GM23338 (cell line): ENCODE results near the gene CHGA. TPM values are rescaled to one million over a fixed set of nuclear protein-coding genes. Genes with fewer than 3 reads are reported as not detected.

Source experiments
- ATAC-seq: fragments of 200-7000 bp; cut with Tn5 transposase; 3 replicates; pipeline ENCODE4 v1.9.1; 2020
- DNase-seq: peaks from one replicate; pipeline ENCODE4 v3.0.0-alpha.2; 2015; ENCODE audit warnings: low spot score
- H2AFZ ChIP-seq: fragments of 200-600 bp; sonication (generic); 2 replicates; pipeline ENCODE4 v1.8.0; 2016; ENCODE audit warnings: antibody characterized with exemption, mild to moderate bottlenecking, moderate library complexity
- H3F3A ChIP-seq: fragments of 200-600 bp; sonication (generic); replicated peaks from 2 replicates; pipeline ENCODE4 v1.8.0; 2017; ENCODE audit warnings: antibody characterized with exemption, mixed run types, low read depth
- H3K27ac ChIP-seq: fragments of 200-600 bp; sonication (generic); 2 replicates; pipeline ENCODE4 v1.6.1; 2016; ENCODE audit warnings: low read depth
- H3K27me3 ChIP-seq: fragments of 200-600 bp; sonication (generic); 2 replicates; pipeline ENCODE4 v1.8.0; 2016; ENCODE audit warnings: mild to moderate bottlenecking, mixed run types, moderate library complexity; ENCODE audit not compliant: insufficient read depth
- H3K36me3 ChIP-seq: fragments of 200-600 bp; sonication (generic); 2 replicates; pipeline ENCODE4 v1.8.0; 2016; ENCODE audit warnings: mild to moderate bottlenecking; ENCODE audit not compliant: insufficient read depth
- H3K4me1 ChIP-seq: fragments of 200-600 bp; sonication (generic); 2 replicates; pipeline ENCODE4 v1.8.0; 2016; ENCODE audit warnings: mild to moderate bottlenecking, moderate library complexity; ENCODE audit not compliant: insufficient read depth
- H3K4me2 ChIP-seq: fragments of 200-600 bp; sonication (generic); 2 replicates; pipeline ENCODE4 v1.7.1; 2017; ENCODE audit warnings: mixed run types
- H3K4me3 ChIP-seq: fragments of 200-600 bp; sonication (generic); 2 replicates; pipeline ENCODE4 v1.6.1; 2016; ENCODE audit warnings: mixed run types
- H3K79me2 ChIP-seq: fragments of 200-600 bp; sonication (generic); replicated peaks from 2 replicates; pipeline ENCODE4 v1.8.0; 2017; ENCODE audit warnings: mild to moderate bottlenecking; ENCODE audit not compliant: insufficient read depth
- H3K9me2 ChIP-seq: fragments of 200-600 bp; sonication (generic); 2 replicates; pipeline ENCODE4 v1.8.0; 2017; ENCODE audit not compliant: insufficient read depth
- H4K20me1 ChIP-seq: fragments of 200-600 bp; sonication (generic); replicated peaks from 2 replicates; pipeline ENCODE4 v1.8.0; 2017; ENCODE audit warnings: mild to moderate bottlenecking; ENCODE audit not compliant: insufficient read depth
- H3K27ac Mint-ChIP-seq: 2 replicates; pipeline ENCODE4 v1.8.0; 2020; ENCODE audit warnings: inconsistent platforms, mild to moderate bottlenecking, moderate library complexity, mixed read lengths
- H3K27me3 Mint-ChIP-seq: 3 replicates; pipeline ENCODE4 v1.8.0; 2022; ENCODE audit warnings: low read depth, mild to moderate bottlenecking, moderate library complexity, mixed read lengths, inconsistent platforms; ENCODE audit not compliant: insufficient read depth, poor library complexity
- H3K36me3 Mint-ChIP-seq: 3 replicates; pipeline ENCODE4 v1.8.0; 2021; ENCODE audit warnings: low read depth, mild to moderate bottlenecking, inconsistent platforms, moderate library complexity, mixed read lengths
- H3K4me1 Mint-ChIP-seq: 3 replicates; pipeline ENCODE4 v1.8.0; 2020; ENCODE audit warnings: mild to moderate bottlenecking, inconsistent platforms, mixed read lengths
- H3K4me3 Mint-ChIP-seq: 3 replicates; pipeline ENCODE4 v1.8.0; 2021; ENCODE audit warnings: moderate library complexity, mild to moderate bottlenecking, inconsistent platforms, mixed read lengths
- H3K9me3 Mint-ChIP-seq: 3 replicates; pipeline ENCODE4 v1.8.0; 2020; ENCODE audit warnings: moderate library complexity, mild to moderate bottlenecking, inconsistent platforms, mixed read lengths
- CREB1 ChIP-seq: fragments of 250-450 bp; sonication (Bioruptor Pico); IDR thresholded peaks from 2 replicates; pipeline ENCODE4 v1.5.0; 2020; ENCODE audit warnings: low read depth, mild to moderate bottlenecking, moderate library complexity
- CTCF ChIP-seq, 2 experiments: fragments of 200-600 bp in 1 of 2; sonication (generic) in 1 of 2; conservative IDR thresholded peaks; 2 replicates each; pipeline versions ENCODE4 v1.5.1 to v1.6.1; 2016 to 2017; ENCODE audit warnings: antibody characterized with exemption in 2 of 2, low read depth in 2 of 2, mild to moderate bottlenecking in 2 of 2, moderate library complexity in 1 of 2
- ETS1 ChIP-seq: IDR thresholded peaks from 2 replicates; pipeline ENCODE4 v1.6.1; 2016; ENCODE audit warnings: antibody characterized with exemption
- EZH2 ChIP-seq: fragments of 200-600 bp; sonication (generic); IDR thresholded peaks from one replicate; pipeline ENCODE4 v1.8.0; 2017; ENCODE audit warnings: antibody characterized with exemption, mild to moderate bottlenecking, low read depth; ENCODE audit not compliant: unreplicated experiment
- EZH2phosphoT487 ChIP-seq: fragments of 200-600 bp; sonication (generic); IDR thresholded peaks from one replicate; pipeline ENCODE4 v1.8.1; 2018; ENCODE audit warnings: antibody characterized with exemption; ENCODE audit not compliant: unreplicated experiment
- JUNB ChIP-seq: IDR thresholded peaks from one replicate; pipeline ENCODE4 v1.6.1; 2016; ENCODE audit warnings: antibody characterized with exemption; ENCODE audit not compliant: unreplicated experiment
- NANOG ChIP-seq: IDR thresholded peaks from 2 replicates; pipeline ENCODE4 v1.6.1; 2016; ENCODE audit warnings: antibody characterized with exemption, borderline replicate concordance
- POLR2AphosphoS5 ChIP-seq: IDR thresholded peaks from 2 replicates; pipeline ENCODE4 v1.6.1; 2016; ENCODE audit warnings: antibody characterized with exemption, low read depth
- REST ChIP-seq: IDR thresholded peaks from one replicate; pipeline ENCODE4 v1.6.1; 2018; ENCODE audit warnings: antibody characterized with exemption; ENCODE audit not compliant: unreplicated experiment
- STAT1 ChIP-seq: IDR thresholded peaks from one replicate; pipeline ENCODE4 v1.6.1; 2016; ENCODE audit warnings: antibody characterized with exemption; ENCODE audit not compliant: unreplicated experiment
- ZNF114 ChIP-seq: fragments of 250-450 bp; sonication (Bioruptor Pico); IDR thresholded peaks from 2 replicates; pipeline ENCODE4 v1.5.0; 2020; ENCODE audit warnings: mild to moderate bottlenecking, moderate library complexity
- ZNF331 ChIP-seq: fragments of 250-450 bp; sonication (Bioruptor Pico); IDR thresholded peaks from 2 replicates; pipeline ENCODE4 v1.5.0; 2020; ENCODE audit warnings: low read depth, mild to moderate bottlenecking, moderate library complexity
- ZNF462 ChIP-seq: fragments of 250-450 bp; sonication (Bioruptor Pico); IDR thresholded peaks from 2 replicates; pipeline ENCODE4 v1.5.0; 2020; ENCODE audit warnings: mild to moderate bottlenecking, moderate library complexity
- polyA plus RNA-seq: library from polyadenylated mRNA; unstranded; fragments of >200 nt; fragmentation: Nextera tagmentation; extraction: Ambion mirVana; gene quantifications from 2 replicates; pipeline ENCODE4 v1.2.1, GENCODE V29; 2016
- total RNA-seq: library from RNA; depleted of rRNA; stranded (reverse); fragments of >200 nt; shearing (Covaris generic); gene quantifications from 2 replicates; pipeline ENCODE4 v1.2.3, GENCODE V29; 2014

Gene CHGA
- total and polyA plus RNA-seq, 2 experiments from 2014 or later, result 13.9 to 19.6 TPM

- H3K4me1 Mint-ChIP-seq, result peaks cover 15% of the 10 kb centered on the region
Observed at GRCh38 chr14:92920001-92920400, 2.9 kb upstream of the CHGA start.

More at GRCh38 chr14:92920001-92920400, 2.9 kb upstream of the CHGA start:
- ATAC-seq (no peak), DNase-seq (no peak)
- Mint-ChIP-seq H3K9me3 (peaks cover 4% of the 10 kb centered on the region; the same call in 2 of the 3 replicates), H3K36me3 (peaks cover 5% of the 10 kb centered on the region; the same call in 2 of the 3 replicates), H3K4me3 (no peak overlapping the region), H3K27me3 (peaks cover 34% of the 10 kb centered on the region), H3K27ac (no peak overlapping the region)
- Histone ChIP-seq H3K79me2 (no peaks in the 10 kb centered on the region), H4K20me1 (no peaks in the 10 kb centered on the region), H3K4me1 (peaks cover 10% of the 10 kb centered on the region; the same call in 1 of the 2 replicates), H3F3A (0 out of 2 replicates have a peak, but pooled peaks cover 2% of the 10 kb centered on the region), H3K27ac (no peak overlapping the region), H3K36me3 (no peaks in the 10 kb centered on the region), H3K4me3 (no peak overlapping the region), H3K9me2 (no peaks in the 10 kb centered on the region), H3K4me2 (no peak overlapping the region), H2AFZ (no peak overlapping the region), H3K27me3 (peaks cover 15% of the 10 kb centered on the region)
- TF ChIP-seq ZNF462 (CRISPR knock-in tag) (no peak), EZH2phosphoT487 (no peak), REST (no peak), NANOG (no peak), ZNF114 (CRISPR knock-in tag) (no peak), POLR2AphosphoS5 (no peak), JUNB (no peak), CTCF (conservative IDR thresholded peaks at IDR 0.05; ENCODE audit: low read depth in 2 of 2) (no peak), STAT1 (no peak), ETS1 (no peak), ZNF331 (CRISPR knock-in tag) (no peak), CREB1 (CRISPR knock-in tag) (no peak), EZH2 (no peak)
